Measurements from ENCODE around the gene HIVEP3.

DNA sequence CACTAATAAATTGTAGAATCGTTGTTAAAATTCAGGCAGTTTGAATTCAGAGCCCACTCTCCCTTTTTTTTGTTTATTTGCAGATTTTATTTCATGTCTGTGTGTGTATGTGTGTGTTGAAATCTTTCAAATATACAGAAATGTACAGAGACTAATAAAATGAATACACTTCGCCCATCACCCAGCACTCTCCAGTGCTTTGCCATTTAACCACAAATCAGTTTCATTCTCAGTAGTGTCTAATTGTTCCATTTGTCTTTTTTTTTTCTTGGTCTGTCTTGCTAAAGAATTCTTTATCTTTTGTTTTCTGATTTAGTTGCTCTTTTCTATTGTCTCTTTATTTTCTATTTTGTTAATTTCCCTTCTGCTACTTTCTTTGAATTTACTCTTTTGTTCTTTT lies 99.7 kb downstream of the HIVEP3 start:
- no peak for TF ChIP-seq EGR2 (tag by site-specific recombination; IDR thresholded peaks at IDR 0.05; ENCODE audit: low read depth)
- TF ChIP-seq ZNF776 (tag by site-specific recombination; IDR thresholded peaks at IDR 0.05; ENCODE audit: borderline replicate concordance) = no peak
- no peak for TF ChIP-seq CTCF (tag by site-specific recombination; IDR thresholded peaks at IDR 0.05)
- TF ChIP-seq, protein P1, sequence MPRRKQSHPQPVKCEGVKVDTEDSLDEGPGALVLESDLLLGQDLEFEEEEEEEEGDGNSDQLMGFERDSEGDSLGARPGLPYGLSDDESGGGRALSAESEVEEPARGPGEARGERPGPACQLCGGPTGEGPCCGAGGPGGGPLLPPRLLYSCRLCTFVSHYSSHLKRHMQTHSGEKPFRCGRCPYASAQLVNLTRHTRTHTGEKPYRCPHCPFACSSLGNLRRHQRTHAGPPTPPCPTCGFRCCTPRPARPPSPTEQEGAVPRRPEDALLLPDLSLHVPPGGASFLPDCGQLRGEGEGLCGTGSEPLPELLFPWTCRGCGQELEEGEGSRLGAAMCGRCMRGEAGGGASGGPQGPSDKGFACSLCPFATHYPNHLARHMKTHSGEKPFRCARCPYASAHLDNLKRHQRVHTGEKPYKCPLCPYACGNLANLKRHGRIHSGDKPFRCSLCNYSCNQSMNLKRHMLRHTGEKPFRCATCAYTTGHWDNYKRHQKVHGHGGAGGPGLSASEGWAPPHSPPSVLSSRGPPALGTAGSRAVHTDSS (tag by site-specific recombination; IDR thresholded peaks at IDR 0.05) = no peak
- TF ChIP-seq ZEB2 (tag by site-specific recombination; IDR thresholded peaks at IDR 0.05) = no peak
- TF ChIP-seq ZNF426 (tag by site-specific recombination; IDR thresholded peaks at IDR 0.05) = no peak
- TF ChIP-seq, protein P2, sequence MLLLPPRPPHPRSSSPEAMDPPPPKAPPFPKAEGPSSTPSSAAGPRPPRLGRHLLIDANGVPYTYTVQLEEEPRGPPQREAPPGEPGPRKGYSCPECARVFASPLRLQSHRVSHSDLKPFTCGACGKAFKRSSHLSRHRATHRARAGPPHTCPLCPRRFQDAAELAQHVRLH (tag by site-specific recombination; IDR thresholded peaks at IDR 0.05) = no peak
- no peak for TF ChIP-seq PRDM1 (tag by site-specific recombination; IDR thresholded peaks at IDR 0.05)
- no peak for TF ChIP-seq ZNF768 (tag by site-specific recombination; IDR thresholded peaks at IDR 0.05)
- no peak for TF ChIP-seq ZNF792 (tag by site-specific recombination; IDR thresholded peaks at IDR 0.05)
- TF ChIP-seq TCF7L2 (IDR thresholded peaks at IDR 0.05; ENCODE audit: borderline replicate concordance, low read depth, low read length) = no peak
- no peak for TF ChIP-seq ZNF248 (tag by site-specific recombination; IDR thresholded peaks at IDR 0.05)
- no peak for TF ChIP-seq ZNF654 (tag by site-specific recombination; IDR thresholded peaks at IDR 0.05; ENCODE audit: low read depth)
- no peak for TF ChIP-seq ZNF121 (tag by site-specific recombination; IDR thresholded peaks at IDR 0.05)

All from HEK293 (cell line).